ENCODE results near the gene GPR143.
"Not testable (repeated sequence)": the region's sequence is repeated elsewhere in the genome, so short reads cannot be mapped to it uniquely, and the experiment has no call there.

The GPR143 gene

DNA sequence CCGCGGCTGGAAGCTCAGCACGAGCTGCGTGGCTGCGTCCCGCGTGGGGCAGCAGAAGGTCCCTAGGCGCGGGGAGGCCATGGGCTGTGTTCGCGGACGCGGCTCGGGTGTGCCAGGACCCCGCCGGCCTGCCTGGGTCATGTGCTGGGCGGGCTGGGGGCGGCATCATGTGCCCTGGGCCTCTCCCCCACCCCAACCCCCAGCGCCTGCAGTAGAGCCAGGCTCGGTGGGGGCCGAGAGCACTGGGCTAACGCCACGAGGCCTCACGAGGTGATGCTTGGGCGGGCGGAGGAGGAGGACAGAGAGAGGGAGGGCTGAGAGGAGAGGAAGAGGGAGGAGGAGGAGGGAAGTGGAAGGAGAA lies at the start of gene GPR143:
GPR143 (minus strand) TSS at position 111 of the 361 bp plus-strand sequence; CDS start at position 81, 30 bp downstream.
- no peak for TF ChIP-seq ZNF274 (IDR thresholded peaks at IDR 0.05; ENCODE audit: low read depth, low read length)
- H3K4me3 ChIP-seq (ENCODE audit: low read length): no peak within 1 kb of the TSS

GRCh38 chrX:9811086-9811485 lies 45.4 kb upstream of the GPR143 start:
- not testable (repeated sequence) for H3K4me3 ChIP-seq (ENCODE audit: low read length)

- not testable (repeated sequence) for H3K4me3 ChIP-seq (ENCODE audit: low read length)
These were observed 44.2 kb upstream of the GPR143 start for GRCh38 chrX:9809876-9810275.

- H3K4me3 ChIP-seq (ENCODE audit: low read length): no peak overlapping the region
- TF ChIP-seq ZNF274 (IDR thresholded peaks at IDR 0.05; ENCODE audit: low read depth, low read length): no peak
These were observed 41.9 kb upstream of the GPR143 start for GRCh38 chrX:9807355-9808182.

DNA sequence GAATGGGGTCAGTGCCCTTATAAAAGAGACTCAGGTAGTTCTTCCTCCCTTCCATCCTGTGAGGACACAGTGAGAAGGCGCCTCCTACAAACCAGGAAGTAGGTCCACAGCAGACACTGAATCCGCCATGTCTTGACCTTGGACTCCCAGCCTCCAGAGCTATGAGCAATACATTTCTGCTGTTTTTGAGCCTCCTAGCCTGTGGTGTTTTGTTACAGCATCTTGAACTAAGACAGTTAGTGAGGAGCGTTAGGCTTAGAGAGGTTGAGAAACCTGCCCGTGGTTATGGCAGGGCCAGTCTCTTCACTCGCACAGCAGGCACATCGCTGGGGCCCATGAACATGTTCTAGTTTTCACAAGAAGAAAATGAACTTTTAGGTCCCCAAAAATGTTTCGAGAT lies 40.3 kb upstream of the GPR143 start:
- no peak for TF ChIP-seq ZNF274 (IDR thresholded peaks at IDR 0.05; ENCODE audit: low read depth, low read length)

GRCh38 chrX:9804444-9804843 lies 38.8 kb upstream of the GPR143 start:
- no peak for TF ChIP-seq ZNF274 (IDR thresholded peaks at IDR 0.05; ENCODE audit: low read depth, low read length)
- H3K4me3 ChIP-seq (ENCODE audit: low read length): no peak overlapping the region

More for the DNA sequence above, 40.3 kb upstream of the GPR143 start:
- no peak overlapping the region for H3K4me3 ChIP-seq (ENCODE audit: low read length)

GRCh38 chrX:9802737-9803136 lies 37.1 kb upstream of the GPR143 start:
- TF ChIP-seq ZNF274 (IDR thresholded peaks at IDR 0.05; ENCODE audit: low read depth, low read length): no peak
- no peak overlapping the region for H3K4me3 ChIP-seq (ENCODE audit: low read length)

DNA sequence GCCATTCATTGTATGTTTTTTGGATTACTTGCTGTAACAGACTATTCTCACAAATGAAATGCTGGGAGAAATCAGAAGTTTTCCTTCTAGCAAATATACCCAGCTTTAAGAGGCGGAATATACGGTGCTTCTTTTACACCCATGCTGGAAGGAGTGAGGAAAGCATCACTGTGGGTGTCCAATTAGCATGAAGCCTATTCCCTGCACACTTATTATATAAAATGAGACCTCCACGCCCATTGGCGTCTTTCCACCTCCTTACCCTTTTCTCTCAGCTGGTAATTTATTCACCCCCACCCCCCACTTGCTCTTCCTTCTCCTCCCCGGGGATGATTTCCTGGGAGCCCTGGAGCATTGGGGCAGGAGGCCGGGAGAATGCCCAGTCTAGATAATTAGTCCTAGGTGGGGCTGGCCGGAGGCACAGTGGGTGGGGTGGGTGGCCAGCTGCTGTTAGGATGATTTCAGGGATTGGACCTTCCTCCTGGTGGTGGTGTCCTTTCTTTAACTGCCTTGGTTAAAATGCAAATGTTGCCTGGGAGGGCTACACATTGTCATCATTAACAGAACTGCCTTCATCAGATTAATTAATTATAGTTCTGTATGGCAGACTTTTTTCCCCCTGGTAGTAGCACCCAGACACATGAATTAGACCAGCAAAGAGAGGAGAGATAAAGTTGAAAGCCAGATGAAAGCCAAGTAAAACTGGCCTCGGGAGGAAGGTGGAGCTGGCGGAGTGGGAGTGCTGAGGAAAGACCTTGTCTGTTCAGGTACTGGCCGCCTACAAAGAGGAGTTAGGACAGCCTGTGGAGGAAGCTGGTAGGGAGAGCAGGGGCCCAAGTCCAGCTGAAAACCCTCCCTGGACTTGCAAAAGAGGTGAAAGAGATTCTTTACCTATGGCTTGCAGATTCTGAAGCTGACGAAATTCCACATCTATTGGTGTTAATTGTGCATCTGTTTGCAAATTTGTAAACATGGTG lies 32.0 kb upstream of the GPR143 start:
- no peak overlapping the region for H3K4me3 ChIP-seq (ENCODE audit: low read length)
- no peak for TF ChIP-seq ZNF274 (IDR thresholded peaks at IDR 0.05; ENCODE audit: low read depth, low read length)

GRCh38 chrX:9794495-9794894 lies 28.8 kb upstream of the GPR143 start:
- no peak overlapping the region for H3K4me3 ChIP-seq (ENCODE audit: low read length)

GRCh38 chrX:9790866-9791265 lies 25.2 kb upstream of the GPR143 start:
- TF ChIP-seq ZNF274 (IDR thresholded peaks at IDR 0.05; ENCODE audit: low read depth, low read length): no peak
- H3K4me3 ChIP-seq (ENCODE audit: low read length): no peak overlapping the region

More at GRCh38 chrX:9794495-9794894, 28.8 kb upstream of the GPR143 start:
- TF ChIP-seq ZNF274 (IDR thresholded peaks at IDR 0.05; ENCODE audit: low read depth, low read length): no peak

DNA sequence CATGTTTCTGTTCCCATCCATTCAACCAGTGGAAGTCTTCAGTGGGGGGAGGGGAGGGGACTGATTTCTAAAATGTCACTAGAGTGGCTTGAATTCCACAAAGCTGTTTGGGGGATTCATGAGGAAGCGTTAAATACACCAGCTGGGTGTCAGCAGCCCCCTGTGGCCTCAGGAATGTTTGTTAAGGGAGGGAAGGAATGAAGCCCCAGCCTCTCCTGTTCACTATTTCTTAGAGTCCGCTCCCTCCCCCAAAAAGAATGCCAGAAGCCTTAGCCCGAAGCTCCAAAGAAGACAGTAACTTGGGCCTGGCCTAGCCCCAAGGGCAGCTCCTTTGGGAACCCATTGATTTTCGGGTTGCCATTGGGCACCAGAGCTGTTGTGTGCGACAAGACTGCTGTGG lies 23.9 kb upstream of the GPR143 start:
- no peak overlapping the region for H3K4me3 ChIP-seq (ENCODE audit: low read length)
- no peak for TF ChIP-seq ZNF274 (IDR thresholded peaks at IDR 0.05; ENCODE audit: low read depth, low read length)

- TF ChIP-seq ZNF274 (IDR thresholded peaks at IDR 0.05; ENCODE audit: low read depth, low read length): no peak
- no peak overlapping the region for H3K4me3 ChIP-seq (ENCODE audit: low read length)
These were observed 23.3 kb upstream of the GPR143 start for GRCh38 chrX:9788911-9789310.

GRCh38 chrX:9786798-9787635 lies 21.4 kb upstream of the GPR143 start:
- no peak overlapping the region; the same call in 1 of the 2 replicates for H3K4me3 ChIP-seq (ENCODE audit: low read length)
- TF ChIP-seq ZNF274 (IDR thresholded peaks at IDR 0.05; ENCODE audit: low read depth, low read length): no peak

All from GM08714 (cell line).